Liver (tissue), 3 donors: ENCODE measurements around the gene FGFBP1.

ENCODE experiments used
- CTCF ChIP-seq: fragments of 150-350 bp; IDR thresholded peaks from 2 replicates; pipeline ENCODE4 v1.5.1; 2017; ENCODE audit warnings: improper control_type of control experiment, low read depth, low read length; ENCODE audit not compliant: missing input control
- GABPA ChIP-seq, 2 donors: IDR thresholded peaks in 1 of 2; conservative IDR thresholded peaks in 1 of 2; 2 replicates each; pipeline ENCODE4 v1.6.1; 2016; ENCODE audit warnings: antibody characterized with exemption in 2 of 2, mild to moderate bottlenecking in 1 of 2, moderate library complexity in 1 of 2
- SP1 ChIP-seq: IDR thresholded peaks from 2 replicates; pipeline ENCODE4 v1.6.1; 2018; ENCODE audit warnings: antibody characterized with exemption, mild to moderate bottlenecking
- TAF1 ChIP-seq: conservative IDR thresholded peaks from 2 replicates; pipeline ENCODE4 v1.6.1; 2016; ENCODE audit warnings: antibody characterized with exemption, mild to moderate bottlenecking
- YY1 ChIP-seq: IDR thresholded peaks from 2 replicates; pipeline ENCODE4 v1.6.1; 2016; ENCODE audit warnings: antibody characterized with exemption, mild to moderate bottlenecking
- donor health status: healthy.
- donor health status: healthy.

GRCh38 chr4:15938640-15939039 lies at the start of gene FGFBP1:
- no peak for TF ChIP-seq CTCF
- TF ChIP-seq GABPA (IDR thresholded peaks at IDR 0.05 in 1 of 2, conservative IDR thresholded peaks at IDR 0.05 in 1 of 2): no peak
- TF ChIP-seq SP1: no peak
- no peak for TF ChIP-seq TAF1
- TF ChIP-seq YY1: no peak
